GM23338 (cell line): Measurements from ENCODE around the gene IGSF1. TPM values are rescaled to one million over a fixed set of nuclear protein-coding genes. Genes with fewer than 3 reads are reported as not detected.

Experiments
- ATAC-seq: fragments of 200-7000 bp; cut with Tn5 transposase; 3 replicates; pipeline ENCODE4 v1.9.1; 2020
- DNase-seq: peaks from one replicate; pipeline ENCODE4 v3.0.0-alpha.2; 2015; ENCODE audit warnings: low spot score
- H2AFZ ChIP-seq: fragments of 200-600 bp; sonication (generic); 2 replicates; pipeline ENCODE4 v1.8.0; 2016; ENCODE audit warnings: antibody characterized with exemption, mild to moderate bottlenecking, moderate library complexity
- H3F3A ChIP-seq: fragments of 200-600 bp; sonication (generic); replicated peaks from 2 replicates; pipeline ENCODE4 v1.8.0; 2017; ENCODE audit warnings: antibody characterized with exemption, mixed run types, low read depth
- H3K27ac ChIP-seq: fragments of 200-600 bp; sonication (generic); 2 replicates; pipeline ENCODE4 v1.6.1; 2016; ENCODE audit warnings: low read depth
- H3K27me3 ChIP-seq: fragments of 200-600 bp; sonication (generic); 2 replicates; pipeline ENCODE4 v1.8.0; 2016; ENCODE audit warnings: mild to moderate bottlenecking, mixed run types, moderate library complexity; ENCODE audit not compliant: insufficient read depth
- H3K36me3 ChIP-seq: fragments of 200-600 bp; sonication (generic); 2 replicates; pipeline ENCODE4 v1.8.0; 2016; ENCODE audit warnings: mild to moderate bottlenecking; ENCODE audit not compliant: insufficient read depth
- H3K4me1 ChIP-seq: fragments of 200-600 bp; sonication (generic); 2 replicates; pipeline ENCODE4 v1.8.0; 2016; ENCODE audit warnings: mild to moderate bottlenecking, moderate library complexity; ENCODE audit not compliant: insufficient read depth
- H3K4me2 ChIP-seq: fragments of 200-600 bp; sonication (generic); 2 replicates; pipeline ENCODE4 v1.7.1; 2017; ENCODE audit warnings: mixed run types
- H3K4me3 ChIP-seq: fragments of 200-600 bp; sonication (generic); 2 replicates; pipeline ENCODE4 v1.6.1; 2016; ENCODE audit warnings: mixed run types
- H3K79me2 ChIP-seq: fragments of 200-600 bp; sonication (generic); replicated peaks from 2 replicates; pipeline ENCODE4 v1.8.0; 2017; ENCODE audit warnings: mild to moderate bottlenecking; ENCODE audit not compliant: insufficient read depth
- H3K9me2 ChIP-seq: fragments of 200-600 bp; sonication (generic); 2 replicates; pipeline ENCODE4 v1.8.0; 2017; ENCODE audit not compliant: insufficient read depth
- H4K20me1 ChIP-seq: fragments of 200-600 bp; sonication (generic); replicated peaks from 2 replicates; pipeline ENCODE4 v1.8.0; 2017; ENCODE audit warnings: mild to moderate bottlenecking; ENCODE audit not compliant: insufficient read depth
- H3K27ac Mint-ChIP-seq: 2 replicates; pipeline ENCODE4 v1.8.0; 2020; ENCODE audit warnings: inconsistent platforms, mild to moderate bottlenecking, moderate library complexity, mixed read lengths
- H3K27me3 Mint-ChIP-seq: 3 replicates; pipeline ENCODE4 v1.8.0; 2022; ENCODE audit warnings: low read depth, mild to moderate bottlenecking, moderate library complexity, mixed read lengths, inconsistent platforms; ENCODE audit not compliant: insufficient read depth, poor library complexity
- H3K36me3 Mint-ChIP-seq: 3 replicates; pipeline ENCODE4 v1.8.0; 2021; ENCODE audit warnings: low read depth, mild to moderate bottlenecking, inconsistent platforms, moderate library complexity, mixed read lengths
- H3K4me1 Mint-ChIP-seq: 3 replicates; pipeline ENCODE4 v1.8.0; 2020; ENCODE audit warnings: mild to moderate bottlenecking, inconsistent platforms, mixed read lengths
- H3K4me3 Mint-ChIP-seq: 3 replicates; pipeline ENCODE4 v1.8.0; 2021; ENCODE audit warnings: moderate library complexity, mild to moderate bottlenecking, inconsistent platforms, mixed read lengths
- H3K9me3 Mint-ChIP-seq: 3 replicates; pipeline ENCODE4 v1.8.0; 2020; ENCODE audit warnings: moderate library complexity, mild to moderate bottlenecking, inconsistent platforms, mixed read lengths
- ETS1 ChIP-seq: IDR thresholded peaks from 2 replicates; pipeline ENCODE4 v1.6.1; 2016; ENCODE audit warnings: antibody characterized with exemption
- EZH2phosphoT487 ChIP-seq: fragments of 200-600 bp; sonication (generic); IDR thresholded peaks from one replicate; pipeline ENCODE4 v1.8.1; 2018; ENCODE audit warnings: antibody characterized with exemption; ENCODE audit not compliant: unreplicated experiment
- NANOG ChIP-seq: IDR thresholded peaks from 2 replicates; pipeline ENCODE4 v1.6.1; 2016; ENCODE audit warnings: antibody characterized with exemption, borderline replicate concordance
- STAT1 ChIP-seq: IDR thresholded peaks from one replicate; pipeline ENCODE4 v1.6.1; 2016; ENCODE audit warnings: antibody characterized with exemption; ENCODE audit not compliant: unreplicated experiment
- ZNF114 ChIP-seq: fragments of 250-450 bp; sonication (Bioruptor Pico); IDR thresholded peaks from 2 replicates; pipeline ENCODE4 v1.5.0; 2020; ENCODE audit warnings: mild to moderate bottlenecking, moderate library complexity
- ZNF462 ChIP-seq: fragments of 250-450 bp; sonication (Bioruptor Pico); IDR thresholded peaks from 2 replicates; pipeline ENCODE4 v1.5.0; 2020; ENCODE audit warnings: mild to moderate bottlenecking, moderate library complexity
- polyA plus RNA-seq: library from polyadenylated mRNA; unstranded; fragments of >200 nt; fragmentation: Nextera tagmentation; extraction: Ambion mirVana; gene quantifications from 2 replicates; pipeline ENCODE4 v1.2.1, GENCODE V29; 2016
- total RNA-seq: library from RNA; depleted of rRNA; stranded (reverse); fragments of >200 nt; shearing (Covaris generic); gene quantifications from 2 replicates; pipeline ENCODE4 v1.2.3, GENCODE V29; 2014

Gene IGSF1
- total and polyA plus RNA-seq, 2 experiments from 2014 or later = 12.8 to 19.5 TPM

- Histone ChIP-seq H3F3A (no peaks in the 10 kb centered on the region), H3K27me3 (no peaks in the 10 kb centered on the region), H4K20me1 (no peaks in the 10 kb centered on the region), H2AFZ (no peak overlapping the region), H3K4me3 (no peak overlapping the region), H3K4me2 (no peak overlapping the region), H3K4me1 (no peaks in the 10 kb centered on the region), H3K9me2 (no peaks in the 10 kb centered on the region), H3K36me3 (no peaks in the 10 kb centered on the region), H3K27ac (no peak overlapping the region), H3K79me2 (no peaks in the 10 kb centered on the region)
- Mint-ChIP-seq H3K36me3 (peaks cover 9% of the 10 kb centered on the region; the same call in 2 of the 3 replicates), H3K27ac (no peak overlapping the region), H3K27me3 (no peaks in the 10 kb centered on the region), H3K9me3 (no peaks in the 10 kb centered on the region), H3K4me1 (peaks cover 14% of the 10 kb centered on the region), H3K4me3 (no peak overlapping the region)
- DNase-seq = no peak
- TF ChIP-seq EZH2phosphoT487 = no peak
- TF ChIP-seq STAT1 = no peak
- TF ChIP-seq NANOG = no peak
- TF ChIP-seq ZNF462 (CRISPR knock-in tag) = no peak
- no peak for TF ChIP-seq ETS1
- no peak for TF ChIP-seq ZNF114
- no peak for ATAC-seq
These were observed 19.0 kb downstream of the IGSF1 start for GRCh38 chrX:131270080-131270479.
